Activated naive CD4-positive, alpha-beta T cell treated with anti-CD3 and anti-CD28 coated beads, Interleukin-2, amount 50 U/mL, for 16 hours (primary cell): Measurements from ENCODE around the gene PDXK.

ENCODE experiments used
- DNase-seq: peaks from one replicate; pipeline ENCODE4 v3.0.0-alpha.2; 2020

PDXK gene

GRCh38 chr21:43764576-43765495 is 45.9 kb downstream of the PDXK start:
- DNase-seq, result no peak

GRCh38 chr21:43766734-43767497 is 48.0 kb downstream of the PDXK start:
- DNase-seq, result no peak

GRCh38 chr21:43767498-43767983 is 48.6 kb downstream of the PDXK start:
- no peak for DNase-seq

- no peak for DNase-seq
These were observed 49.3 kb downstream of the PDXK start for GRCh38 chr21:43767984-43768867.

- no peak for DNase-seq
These were observed 49.9 kb downstream of the PDXK start for GRCh38 chr21:43768868-43769167.

- DNase-seq, result no peak
These were observed 50.5 kb downstream of the PDXK start for GRCh38 chr21:43769325-43769958.

- DNase-seq, result no peak
These were observed 51.2 kb downstream of the PDXK start for GRCh38 chr21:43770066-43770655.

GRCh38 chr21:43771199-43771675 is 52.3 kb downstream of the PDXK start:
- no peak for DNase-seq

GRCh38 chr21:43771698-43772424 is 52.9 kb downstream of the PDXK start:
- no peak for DNase-seq

- DNase-seq, result no peak
These were observed 53.5 kb downstream of the PDXK start for GRCh38 chr21:43772425-43772821.

GRCh38 chr21:43774163-43774562 is 55.2 kb downstream of the PDXK start:
- DNase-seq, result no peak

- no peak for DNase-seq
These were observed 56.3 kb downstream of the PDXK start for GRCh38 chr21:43775190-43775589.

- DNase-seq, result peak; percentile 87
These were observed 57.0 kb downstream of the PDXK start, which contains the start of gene CSTB for GRCh38 chr21:43775795-43776430. CSTB (minus strand) TSS chr21:43776308; CDS start chr21:43776269, 39 bp downstream.

- DNase-seq, result no peak
These were observed 59.0 kb downstream of the PDXK start for GRCh38 chr21:43777953-43778352.

- no peak for DNase-seq
These were observed 59.8 kb downstream of the PDXK start for GRCh38 chr21:43778469-43779335.

- no peak for DNase-seq
These were observed 60.7 kb downstream of the PDXK start for GRCh38 chr21:43779660-43780059.

- no peak for DNase-seq
These were observed 62.9 kb downstream of the PDXK start for GRCh38 chr21:43781846-43782245.

GRCh38 chr21:43782431-43783097 is 63.6 kb downstream of the PDXK start:
- DNase-seq, result no peak
